NCI-H1048 (cell line): ENCODE results near the gene CLIP2.
A peak's percentile ranks its signal among the peaks of the same experiment; 100 is the strongest.
"Not testable (repeated sequence)": the region's sequence is repeated elsewhere in the genome, so short reads cannot be mapped to it uniquely, and the experiment has no call there.

ENCODE experiments used
- DNase-seq: peaks from one replicate; lab custom pipeline; 2025; lab: John Stamatoyannopoulos, UW

Gene CLIP2

GRCh38 chr7:74430961-74431466, 141.8 kb downstream of the CLIP2 start:
- DNase-seq: no peak

GRCh38 chr7:74437291-74437571, 148.0 kb downstream of the CLIP2 start:
- DNase-seq: not testable (repeated sequence)

- no peak for DNase-seq
Observed at GRCh38 chr7:74438327-74438726, 149.1 kb downstream of the CLIP2 start.

- DNase-seq: no peak
Observed at GRCh38 chr7:74439541-74439940, 150.3 kb downstream of the CLIP2 start.

GRCh38 chr7:74440143-74440542, 150.9 kb downstream of the CLIP2 start:
- DNase-seq: not testable (repeated sequence)

- no peak for DNase-seq
Observed at GRCh38 chr7:74441801-74442200, 152.6 kb downstream of the CLIP2 start.

- no peak for DNase-seq
Observed at GRCh38 chr7:74443543-74444247, 154.5 kb downstream of the CLIP2 start.

- no peak for DNase-seq
Observed at GRCh38 chr7:74449144-74449543, 159.9 kb downstream of the CLIP2 start.

GRCh38 chr7:74449809-74450397, 160.7 kb downstream of the CLIP2 start:
- DNase-seq: peak; percentile 28

GRCh38 chr7:74452748-74453321, 163.6 kb downstream of the CLIP2 start:
- no peak for DNase-seq

GRCh38 chr7:74453322-74454011, 164.3 kb downstream of the CLIP2 start, which contains the start of gene GTF2IRD1:
GTF2IRD1 (plus strand) TSS chr7:74453906; CDS start chr7:74508081, 54,175 bp downstream.
- DNase-seq: peak; percentile 77

- DNase-seq: no peak
Observed at GRCh38 chr7:74454021-74454924, 165.1 kb downstream of the CLIP2 start.

- no peak for DNase-seq
Observed at GRCh38 chr7:74454925-74455288, 165.7 kb downstream of the CLIP2 start.

GRCh38 chr7:74455291-74455804, 166.1 kb downstream of the CLIP2 start:
- DNase-seq: no peak
